ENCODE results near the gene PCDHA9. TPM values are rescaled to one million over a fixed set of nuclear protein-coding genes. Genes with fewer than 3 reads are reported as not detected.
"Not testable (repeated sequence)": the region's sequence is repeated elsewhere in the genome, so short reads cannot be mapped to it uniquely, and the experiment has no call there.

PCDHA9 gene
- polyA plus RNA-seq, 2 of the 4 experiments (the other 2 are of a cell fraction): 0.03 TPM; not detected in 1

- TF ChIP-seq PHF8 (IDR thresholded peaks at IDR 0.05; ENCODE audit: borderline replicate concordance, low read depth) (no peak), ATOH8 (CRISPR knock-in tag; IDR thresholded peaks at IDR 0.05; ENCODE audit: low read depth) (no peak), BHLHE40 (IDR thresholded peaks at IDR 0.05; ENCODE audit: low read depth, low read length) (no peak), KDM5A (IDR thresholded peaks at IDR 0.05) (no peak)
These were observed 6.9 kb upstream of the PCDHA9 start, which contains the start of gene PCDHA8 (continued) for GRCh38 chr5:140840978-140841962.

GRCh38 chr5:140842798-140843733, 5.1 kb upstream of the PCDHA9 start:
- TF ChIP-seq MAZ (IDR thresholded peaks at IDR 0.05; ENCODE audit: borderline replicate concordance, low read depth, low read length) (no peak), TFCP2L1 (CRISPR knock-in tag; IDR thresholded peaks at IDR 0.05) (no peak), EHF (CRISPR knock-in tag; IDR thresholded peaks at IDR 0.05) (no peak), BHLHE40 (IDR thresholded peaks at IDR 0.05; ENCODE audit: low read depth, low read length) (no peak), FOSB (CRISPR knock-in tag; IDR thresholded peaks at IDR 0.05) (no peak), EP300 (IDR thresholded peaks at IDR 0.05) (no peak), KDM5A (IDR thresholded peaks at IDR 0.05) (no peak), SREBF2 (IDR thresholded peaks at IDR 0.05) (no peak), FOSL2 (IDR thresholded peaks at IDR 0.05) (no peak), FOSL2 (CRISPR knock-in tag; IDR thresholded peaks at IDR 0.05) (no peak), HOXB13 (CRISPR knock-in tag; IDR thresholded peaks at IDR 0.05; ENCODE audit: low read depth) (no peak), HOXB5 (CRISPR knock-in tag; IDR thresholded peaks at IDR 0.05) (no peak), GATA3 (IDR thresholded peaks at IDR 0.05; ENCODE audit: borderline replicate concordance) (no peak), HMGXB4 (CRISPR knock-in tag; IDR thresholded peaks at IDR 0.05; ENCODE audit: borderline replicate concordance) (no peak), PBX3 (IDR thresholded peaks at IDR 0.05) (no peak), HEYL (CRISPR knock-in tag; IDR thresholded peaks at IDR 0.05) (no peak), JUN (IDR thresholded peaks at IDR 0.05) (no peak), RNF2 (IDR thresholded peaks at IDR 0.05; ENCODE audit: borderline replicate concordance, low read depth) (no peak), CTCF (IDR thresholded peaks at IDR 0.05) (no peak)
- FAIRE-seq (no peak), DNase-seq (ENCODE audit: low read depth in 1 of 2, low spot score in 1 of 2) (no peak), ATAC-seq (no peak)
- Histone ChIP-seq H3K4me2 (no peak overlapping the region), H3K4me1 (no peaks in the 10 kb centered on the region), H3K9me3 (0 out of 3 replicates have a peak, but pooled peaks cover 3% of the 10 kb centered on the region), H3K4me3 (no peak overlapping the region), H3K27ac (no peak overlapping the region)
- POLR2A ChIA-PET: no interaction called here
- CTCF ChIA-PET: interaction anchor here (1.0 kb wide), 1 partner anchor 197 kb away, joined by 3 read pairs; no protein-coding TSS in a partner anchor
- WGBS (ENCODE audit: missing lambda C conversion rate): 87% methylated on average over 82 of the region's 87 CpGs

GRCh38 chr5:140849831-140850634, 1.9 kb downstream of the PCDHA9 start:
- H3K4me2 ChIP-seq; H3K4me3 ChIP-seq; ATAC-seq; H3K4me1 ChIP-seq; POLR2A ChIA-PET; H3K27ac ChIP-seq; FAIRE-seq; H3K9me3 ChIP-seq; DNase-seq (ENCODE audit: low read depth in 1 of 2, low spot score in 1 of 2): not testable (repeated sequence)
- CTCF ChIA-PET: interaction anchor here (1.3 kb wide), 1 partner anchor 10 kb away, joined by 3 read pairs; no protein-coding TSS in a partner anchor
- WGBS (ENCODE audit: missing lambda C conversion rate): 91% methylated on average over 93 of the region's 101 CpGs
